Measurements from ENCODE around the gene BRPF3.

Gene BRPF3

GRCh38 chr6:36232172-36232571 lies 35.6 kb downstream of the BRPF3 start:
- no peak for DNase-seq (ENCODE audit: low spot score)

GRCh38 chr6:36235309-36235708 lies 38.8 kb downstream of the BRPF3 start:
- DNase-seq (ENCODE audit: low spot score) = no peak

- DNase-seq (ENCODE audit: low spot score) = no peak
These were observed 39.3 kb downstream of the BRPF3 start for GRCh38 chr6:36235862-36236261.

GRCh38 chr6:36239774-36240173 lies 43.2 kb downstream of the BRPF3 start:
- DNase-seq (ENCODE audit: low spot score) = no peak

DNA sequence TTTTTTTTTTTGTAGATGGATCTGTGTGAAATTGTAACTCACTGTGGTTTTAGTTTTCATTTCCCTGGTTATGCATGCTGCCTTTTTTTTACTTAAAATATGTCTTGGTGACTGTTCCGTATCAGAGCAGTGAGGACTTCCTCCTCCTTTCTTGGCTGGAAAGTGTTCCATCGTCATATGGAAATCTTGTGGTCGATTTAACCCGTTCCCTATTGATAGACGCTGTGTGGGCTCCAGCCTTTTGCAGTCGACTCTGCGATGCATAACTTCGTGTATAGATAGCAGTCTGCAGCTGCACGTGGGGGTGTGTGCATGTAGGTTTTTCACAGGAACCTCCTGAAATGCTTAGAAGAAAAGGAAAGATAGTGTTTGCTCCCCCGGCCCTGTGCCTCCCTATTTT lies 45.2 kb downstream of the BRPF3 start:
- DNase-seq (ENCODE audit: low spot score) = no peak

GRCh38 chr6:36242161-36242560 lies 45.6 kb downstream of the BRPF3 start:
- no peak for DNase-seq (ENCODE audit: low spot score)

- DNase-seq (ENCODE audit: low spot score) = no peak
These were observed 46.1 kb downstream of the BRPF3 start for GRCh38 chr6:36242626-36243025.

DNA sequence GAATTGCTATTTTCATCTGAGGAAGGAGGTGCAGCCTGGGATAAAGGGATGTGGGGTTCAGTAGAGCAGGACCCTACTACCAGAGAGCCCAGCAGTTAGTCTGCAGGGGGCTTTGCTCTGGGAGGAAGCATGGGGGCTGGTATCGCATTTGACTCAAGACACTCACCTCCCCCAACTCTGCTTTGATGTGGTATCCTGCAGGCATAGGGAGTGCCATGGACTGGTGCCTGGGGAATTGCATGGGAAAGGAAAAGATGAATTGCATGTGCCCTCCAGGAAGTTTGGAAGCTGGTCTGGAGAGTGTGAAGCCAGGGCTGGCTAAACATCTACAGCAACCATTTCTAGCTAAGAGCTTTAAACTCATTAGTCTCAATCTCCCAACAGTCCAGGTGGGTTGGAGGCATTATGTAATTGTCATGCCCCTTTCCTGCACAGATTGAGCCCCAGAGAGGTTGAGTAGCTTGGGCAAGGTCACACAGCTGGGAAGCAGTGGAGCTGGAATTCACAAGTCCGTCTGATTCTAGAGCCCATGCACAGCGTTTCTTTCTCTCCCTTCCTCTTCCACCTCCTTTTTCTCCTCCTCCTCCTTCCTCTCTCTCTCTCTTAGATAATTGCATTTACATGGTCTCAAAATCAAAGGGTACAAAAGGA lies 47.1 kb downstream of the BRPF3 start:
- no peak for DNase-seq (ENCODE audit: low spot score)

DNA sequence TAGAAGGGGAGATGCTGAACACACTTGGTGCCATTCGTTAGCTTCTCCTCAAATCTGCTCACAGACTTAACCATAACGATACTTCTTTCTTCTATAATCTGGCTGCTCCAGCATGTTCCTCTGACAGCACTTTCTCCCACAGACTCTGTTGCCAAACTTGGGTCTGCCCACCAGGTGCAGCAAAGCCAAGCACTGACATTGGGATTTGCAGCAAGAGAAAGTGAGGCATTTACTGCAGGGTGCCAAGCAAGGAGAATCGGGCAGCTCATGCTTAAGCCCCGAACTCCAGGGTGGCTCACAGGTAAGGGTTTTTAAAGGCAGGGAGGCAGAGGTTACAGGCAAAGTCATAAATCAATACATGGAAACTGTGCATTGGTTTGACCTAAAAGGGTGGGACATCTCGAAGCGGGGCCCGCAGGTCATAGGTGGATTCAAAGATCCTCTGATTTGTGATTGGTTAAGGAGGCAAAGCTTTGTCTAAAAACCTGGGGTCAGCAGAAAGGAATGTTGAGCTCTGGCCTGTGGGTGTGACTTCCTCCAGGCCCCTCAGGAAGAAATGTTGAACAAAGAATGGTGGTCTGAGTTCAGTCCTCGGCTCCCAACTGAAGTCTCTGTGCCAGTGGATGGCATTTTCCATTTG lies 48.2 kb downstream of the BRPF3 start:
- DNase-seq (ENCODE audit: low spot score) = no peak

DNA sequence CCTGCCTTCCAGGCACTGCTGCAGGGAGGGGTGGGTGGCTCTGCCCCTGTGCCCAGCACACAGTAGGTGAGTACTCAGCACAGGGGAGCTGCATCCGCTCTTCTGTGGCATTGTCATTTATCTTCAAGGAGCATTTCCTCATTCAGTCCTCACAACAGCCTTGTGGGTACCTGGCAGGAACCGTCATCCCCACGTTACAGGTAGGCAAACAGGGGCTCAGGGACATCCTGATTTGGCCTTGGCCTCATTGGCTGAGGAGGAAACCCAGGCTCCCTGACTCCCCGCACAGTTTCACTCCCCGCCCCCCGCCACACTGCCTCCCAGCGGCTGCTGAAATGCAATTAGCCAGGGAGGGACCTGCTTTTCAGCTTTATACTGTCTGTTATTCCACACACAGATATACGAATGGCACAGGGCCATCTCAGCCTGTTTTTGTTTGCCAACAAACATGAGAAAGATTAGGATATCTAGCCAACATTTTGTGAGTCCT lies 49.1 kb downstream of the BRPF3 start:
- DNase-seq (ENCODE audit: low spot score) = no peak

GRCh38 chr6:36246506-36247268 lies 50.1 kb downstream of the BRPF3 start:
- DNase-seq (ENCODE audit: low spot score) = no peak

DNA sequence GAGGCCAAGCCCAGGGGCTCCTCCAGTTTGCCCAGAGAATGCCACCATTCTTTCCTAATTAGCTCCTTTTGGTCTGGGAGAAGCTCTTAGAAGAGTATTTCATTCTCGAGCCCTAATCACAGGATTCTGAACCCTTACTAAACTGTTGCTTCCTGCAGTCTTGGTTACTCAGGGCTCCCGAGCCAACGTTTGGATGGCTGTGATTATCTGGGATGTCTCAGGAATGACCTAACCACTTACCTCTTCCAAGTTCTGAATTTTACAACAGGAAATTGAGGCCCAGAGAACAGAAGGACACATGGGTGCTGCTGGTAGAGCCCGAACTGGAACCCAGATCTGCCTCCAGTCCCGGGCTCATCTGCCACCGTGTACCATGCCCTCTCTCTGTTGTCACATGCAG lies 51.1 kb downstream of the BRPF3 start:
- no peak for DNase-seq (ENCODE audit: low spot score)

DNA sequence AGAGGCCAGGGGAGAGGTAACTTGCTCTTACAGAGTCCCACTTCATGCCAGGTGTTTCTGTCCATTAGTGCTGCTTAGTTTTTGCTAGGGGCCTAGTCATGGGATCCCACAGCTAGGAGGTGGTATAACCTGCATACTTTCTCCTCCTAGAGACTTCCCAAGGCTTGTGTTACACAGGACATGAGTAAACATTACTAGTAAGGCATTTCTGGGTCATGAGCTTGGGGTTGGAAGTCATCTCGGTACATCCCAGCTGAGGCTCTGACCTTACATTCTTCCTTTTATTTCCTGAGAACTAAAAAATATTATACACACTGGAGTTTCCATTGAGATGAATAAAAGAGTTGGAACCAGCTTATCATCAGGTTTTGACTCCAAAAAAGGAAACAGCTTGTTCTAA lies 52.4 kb downstream of the BRPF3 start:
- DNase-seq (ENCODE audit: low spot score) = no peak

DNA sequence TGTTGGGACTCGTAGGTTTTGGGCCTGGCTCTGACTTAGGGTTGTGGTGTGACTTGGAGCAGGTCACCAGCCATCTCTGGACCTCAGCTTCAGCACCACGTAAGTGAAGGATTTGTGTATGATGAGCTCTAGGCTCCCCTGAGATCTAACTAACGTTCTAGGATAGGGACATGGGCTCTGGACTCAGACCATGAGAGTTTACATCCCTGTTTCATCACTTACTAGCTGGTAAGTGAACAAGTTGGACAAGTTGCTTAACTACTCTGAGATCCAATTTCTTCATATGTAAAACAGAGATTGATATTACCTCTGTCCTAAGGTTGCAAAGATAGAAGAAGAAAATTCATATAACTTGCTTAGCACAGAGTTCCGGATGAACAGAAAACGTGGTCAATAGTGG lies 53.0 kb downstream of the BRPF3 start:
- no peak for DNase-seq (ENCODE audit: low spot score)

- no peak for DNase-seq (ENCODE audit: low spot score)
These were observed 55.5 kb downstream of the BRPF3 start for GRCh38 chr6:36252005-36252404.

DNA sequence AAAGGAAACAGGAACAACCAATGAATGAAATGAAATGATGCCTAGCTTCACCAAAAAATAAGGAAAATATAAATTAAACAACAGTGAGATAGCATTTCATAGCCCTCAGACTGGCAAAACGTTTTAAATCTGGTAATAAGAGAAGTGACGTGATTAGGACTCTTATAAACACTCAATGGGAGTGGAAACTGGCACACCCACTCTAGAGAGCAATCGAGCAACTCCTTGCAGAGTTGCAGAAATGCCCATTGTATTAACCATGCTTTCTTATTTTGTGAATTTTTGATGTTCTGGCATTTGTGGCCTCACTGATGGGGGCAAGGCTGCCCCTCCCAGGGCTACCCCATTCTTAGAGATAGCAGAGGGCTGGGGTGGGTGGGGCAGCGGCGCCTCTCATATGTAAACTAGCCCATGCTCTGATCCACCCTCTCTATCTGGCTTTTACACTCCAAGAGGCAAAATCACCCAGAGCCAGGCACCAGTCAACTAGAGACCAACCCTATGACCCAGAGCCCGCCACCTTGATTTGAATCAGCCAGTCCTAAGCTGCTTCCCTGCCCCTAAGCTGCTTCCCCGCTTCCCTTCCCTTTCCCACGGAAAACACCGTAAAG lies 67.0 kb downstream of the BRPF3 start:
- DNase-seq (ENCODE audit: low spot score) = no peak

GRCh38 chr6:36265744-36266143 lies 69.2 kb downstream of the BRPF3 start:
- no peak for DNase-seq (ENCODE audit: low spot score)

DNA sequence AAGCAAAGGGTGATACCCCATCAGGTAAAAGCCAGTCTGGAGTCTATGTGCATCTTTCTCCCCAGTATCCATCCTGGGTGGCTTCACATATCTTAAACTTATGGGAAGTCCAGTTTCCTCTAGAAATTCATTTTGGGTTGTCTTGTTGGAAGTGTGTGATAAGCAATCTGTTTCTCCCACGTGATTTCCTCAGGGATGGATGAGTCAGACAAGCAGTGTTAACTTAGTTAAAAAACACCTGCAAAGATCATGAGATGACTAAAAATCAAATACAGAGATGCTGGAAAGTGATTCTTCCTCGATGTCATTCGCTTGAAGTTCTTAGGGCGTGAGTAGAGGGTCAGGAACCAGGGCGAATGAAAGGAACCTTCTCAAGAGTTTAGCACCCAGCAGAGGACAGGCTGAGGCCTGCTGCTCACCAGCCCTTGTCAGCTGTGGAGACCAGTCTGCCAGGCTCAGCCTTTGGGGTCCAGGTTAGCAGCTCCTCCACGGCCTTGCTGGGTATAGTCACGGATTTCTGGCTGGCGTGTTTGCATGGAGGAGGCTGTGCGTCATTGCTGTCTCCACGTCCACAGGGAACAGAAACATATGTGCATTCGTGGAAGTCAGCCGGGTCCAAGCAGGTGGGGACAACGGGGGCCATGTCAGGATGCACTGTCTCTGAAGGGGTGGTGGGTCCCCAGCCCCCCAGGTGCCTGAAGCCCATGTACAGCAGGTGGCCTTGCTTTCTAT lies 70.5 kb downstream of the BRPF3 start:
- DNase-seq (ENCODE audit: low spot score) = no peak

DNA sequence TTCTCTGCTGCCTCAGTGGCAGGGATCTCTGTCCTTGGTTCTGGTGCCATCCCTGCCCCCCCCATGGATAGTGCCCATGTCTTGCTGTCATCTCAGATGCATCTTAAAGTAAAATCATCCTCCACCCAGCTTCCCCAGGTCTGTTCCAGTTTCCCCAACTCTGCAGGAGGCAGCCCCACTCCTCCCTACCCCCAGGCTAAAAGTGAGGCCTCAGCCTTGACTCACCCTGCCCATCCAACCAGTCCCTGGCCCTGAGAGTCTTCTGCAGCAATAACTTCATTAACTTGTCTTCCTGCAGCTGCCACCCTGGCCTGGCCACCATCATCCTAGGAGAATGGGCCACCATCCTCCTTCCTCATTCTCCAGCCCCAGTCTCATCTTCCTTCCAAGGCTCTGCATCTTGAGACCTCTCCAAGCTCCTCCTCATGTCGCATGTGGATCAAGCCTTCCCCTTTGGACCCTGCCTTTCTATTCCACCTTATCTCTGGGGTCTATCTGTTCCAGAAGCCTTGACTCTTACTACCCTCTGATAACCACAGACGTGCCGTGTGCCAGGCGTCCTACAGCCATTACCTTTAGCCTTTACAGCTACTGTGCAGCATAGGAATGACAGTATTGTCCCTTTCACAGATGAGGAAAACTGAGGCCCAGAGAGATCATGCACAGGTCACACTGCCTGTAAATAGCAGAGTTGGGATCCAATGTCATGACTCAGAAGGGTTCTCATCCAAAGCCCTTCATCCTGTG lies 71.4 kb downstream of the BRPF3 start:
- DNase-seq (ENCODE audit: low spot score) = no peak

- DNase-seq (ENCODE audit: low spot score) = no peak
These were observed 72.1 kb downstream of the BRPF3 start for GRCh38 chr6:36268478-36269275.

Measured in globus pallidus (tissue), 1 donor.